Left ventricle myocardium inferior (tissue), 1 donor: ENCODE data around the gene FAM89B. TPM values are rescaled to one million over a fixed set of nuclear protein-coding genes. Genes with fewer than 3 reads are reported as not detected.

ENCODE experiments used
- DNase-seq: peaks from one replicate; pipeline ENCODE4 v3.0.0-alpha.2; 2020
- H3K27ac ChIP-seq: fragments of 200-600 bp; replicated peaks from 2 replicates; pipeline ENCODE4 v1.8.0; 2021
- H3K27me3 ChIP-seq: fragments of 200-600 bp; 2 replicates; pipeline ENCODE4 v1.8.0; 2021; ENCODE audit warnings: low read depth
- H3K36me3 ChIP-seq: fragments of 200-600 bp; 2 replicates; pipeline ENCODE4 v1.8.0; 2021
- H3K4me1 ChIP-seq: fragments of 200-600 bp; 2 replicates; pipeline ENCODE4 v1.8.0; 2021
- H3K4me3 ChIP-seq: fragments of 200-600 bp; 2 replicates; pipeline ENCODE4 v1.8.0; 2021; ENCODE audit warnings: mild to moderate bottlenecking, moderate library complexity
- H3K9me3 ChIP-seq: fragments of 200-600 bp; replicated peaks from 2 replicates; pipeline ENCODE4 v1.8.0; 2021
- intact Hi-C: fragments of 100-400 bp; cut with micrococcal nuclease; formaldehyde crosslinking; loops from one replicate; pipeline ENCODE4 v1.11.0; 2022
- total RNA-seq: library from RNA; stranded (reverse); fragmentation: NEBNext Ultra II Directional; extraction: Animal tissue kit (Norgen Biotek cat#: 25700); gene quantifications from one replicate; pipeline ENCODE4 v1.2.1, GENCODE V29; 2021
- TF ChIP-seq, protein P1 (sequence below): fragments of 200-600 bp; IDR thresholded peaks from 2 replicates; pipeline ENCODE4 v1.8.0; 2021; ENCODE audit warnings: antibody characterized with exemption, mild to moderate bottlenecking, borderline replicate concordance
- donor health status: DM: no; HTN: yes; CAD: no; lungs with severe emphysema.

FAM89B gene
- total RNA-seq, 1 donor from 2014 or later: 40.9 TPM

DNA sequence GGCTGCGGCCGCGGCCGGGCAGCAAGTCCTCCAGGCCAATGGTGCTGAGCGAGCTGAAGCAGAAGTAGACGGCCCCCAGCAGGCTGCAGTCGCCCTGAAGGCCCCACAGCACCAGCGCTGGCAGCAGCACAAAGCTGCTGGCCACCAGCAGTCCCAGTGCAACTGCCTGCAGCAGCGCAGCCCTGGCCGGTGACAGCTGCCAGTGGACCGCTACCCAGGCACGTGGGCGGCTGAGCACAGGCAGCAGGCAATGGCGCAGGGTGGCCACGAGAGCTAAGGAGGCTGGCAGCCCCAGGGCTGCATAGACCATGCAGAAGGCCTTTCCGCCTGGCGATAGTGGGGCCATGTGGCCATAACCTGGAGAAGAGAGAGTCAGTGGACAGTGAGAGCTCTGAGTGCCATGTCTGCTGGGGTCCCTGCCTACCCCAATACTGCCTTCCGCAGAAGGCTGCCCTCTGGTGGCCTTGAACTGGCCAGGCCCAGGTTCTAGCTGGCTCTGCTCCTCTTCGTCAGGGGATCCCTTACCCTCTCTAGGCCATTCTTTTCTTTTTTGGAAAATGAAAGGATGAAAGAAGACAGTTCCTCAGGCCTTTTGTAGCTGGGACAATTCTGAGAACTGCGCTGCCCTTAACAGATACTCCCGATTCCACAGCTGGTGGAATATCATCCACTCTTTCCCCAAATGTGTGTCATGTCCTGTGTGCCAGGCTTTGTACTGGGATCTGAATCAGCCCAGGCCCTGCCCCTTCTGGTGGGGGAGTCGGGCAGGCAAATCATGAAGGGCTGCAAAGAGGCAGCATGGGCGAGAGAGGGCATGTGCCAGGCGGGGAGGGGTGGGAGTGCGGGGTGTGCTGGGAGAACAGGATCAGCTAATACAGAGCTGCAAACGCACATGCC lies 21.4 kb downstream of the FAM89B start:
- no peak overlapping the region for H3K4me3 ChIP-seq
- no peaks in the 10 kb centered on the region for H3K9me3 ChIP-seq
- peaks cover 65% of the 10 kb centered on the region for H3K4me1 ChIP-seq
- H3K36me3 ChIP-seq: peaks cover 40% of the 10 kb centered on the region
- peak overlapping the region; percentile 1 for H3K27ac ChIP-seq
- H3K27me3 ChIP-seq: no peaks in the 10 kb centered on the region
- intact Hi-C loops: loop anchor here (10.0 kb wide), 1 partner anchor 59 kb away; no protein-coding TSS in a partner anchor
- TF ChIP-seq, protein P1, sequence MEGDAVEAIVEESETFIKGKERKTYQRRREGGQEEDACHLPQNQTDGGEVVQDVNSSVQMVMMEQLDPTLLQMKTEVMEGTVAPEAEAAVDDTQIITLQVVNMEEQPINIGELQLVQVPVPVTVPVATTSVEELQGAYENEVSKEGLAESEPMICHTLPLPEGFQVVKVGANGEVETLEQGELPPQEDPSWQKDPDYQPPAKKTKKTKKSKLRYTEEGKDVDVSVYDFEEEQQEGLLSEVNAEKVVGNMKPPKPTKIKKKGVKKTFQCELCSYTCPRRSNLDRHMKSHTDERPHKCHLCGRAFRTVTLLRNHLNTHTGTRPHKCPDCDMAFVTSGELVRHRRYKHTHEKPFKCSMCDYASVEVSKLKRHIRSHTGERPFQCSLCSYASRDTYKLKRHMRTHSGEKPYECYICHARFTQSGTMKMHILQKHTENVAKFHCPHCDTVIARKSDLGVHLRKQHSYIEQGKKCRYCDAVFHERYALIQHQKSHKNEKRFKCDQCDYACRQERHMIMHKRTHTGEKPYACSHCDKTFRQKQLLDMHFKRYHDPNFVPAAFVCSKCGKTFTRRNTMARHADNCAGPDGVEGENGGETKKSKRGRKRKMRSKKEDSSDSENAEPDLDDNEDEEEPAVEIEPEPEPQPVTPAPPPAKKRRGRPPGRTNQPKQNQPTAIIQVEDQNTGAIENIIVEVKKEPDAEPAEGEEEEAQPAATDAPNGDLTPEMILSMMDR: peak; percentile 78
- no peak for DNase-seq

- no peak for DNase-seq
- Histone ChIP-seq H3K27ac (no peak overlapping the region), H3K4me3 (no peak overlapping the region), H3K27me3 (no peaks in the 10 kb centered on the region), H3K4me1 (peaks cover 51% of the 10 kb centered on the region), H3K36me3 (peaks cover 50% of the 10 kb centered on the region), H3K9me3 (no peaks in the 10 kb centered on the region)
- TF ChIP-seq, protein P1: no peak
- intact Hi-C loops: loop anchor here (10.0 kb wide), 1 partner anchor 60 kb away; no protein-coding TSS in a partner anchor
Observed at GRCh38 chr11:65595131-65595530, 22.8 kb downstream of the FAM89B start.

DNA sequence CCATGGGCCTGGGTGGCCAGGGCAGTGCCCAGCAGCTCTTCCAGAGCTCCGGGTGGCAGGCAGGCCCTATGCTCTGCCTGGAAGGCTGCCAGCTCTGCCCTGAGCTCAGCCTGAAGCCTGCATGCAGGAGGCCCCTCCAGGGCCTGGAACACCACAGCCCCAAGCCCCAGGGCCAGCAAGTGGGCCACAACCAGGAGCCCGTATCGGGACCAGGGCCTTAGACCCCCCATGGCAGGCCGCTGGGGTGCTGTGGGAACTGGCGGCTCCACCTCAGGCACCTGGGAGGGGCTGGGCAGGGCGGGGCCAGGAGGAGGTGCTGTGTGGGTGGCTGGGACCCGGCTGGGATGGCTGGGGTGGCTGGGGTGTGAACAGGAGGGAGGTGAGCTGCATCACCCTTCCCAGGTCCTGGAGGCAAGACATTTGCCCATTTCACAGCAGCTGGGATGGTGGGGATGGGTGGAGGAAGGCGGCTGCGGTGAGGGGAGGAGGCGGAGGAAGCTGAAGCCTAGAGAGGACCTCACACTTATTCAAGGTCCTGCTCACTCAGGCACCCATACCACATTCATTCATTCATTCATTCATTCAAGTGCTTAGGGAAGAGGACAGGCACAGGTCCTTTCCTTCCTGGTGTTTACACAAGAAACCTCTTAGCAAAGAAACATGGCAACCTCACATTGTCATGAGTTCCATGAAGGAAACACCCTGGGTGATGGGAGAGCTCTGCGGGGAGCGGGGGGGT lies 23.4 kb downstream of the FAM89B start, which contains the start of gene KCNK7:
KCNK7 (minus strand) TSS at position 258 of the 739 bp plus-strand sequence; CDS start at position 230, 28 bp downstream.
- Histone ChIP-seq H3K27ac (no peak within 1 kb of the TSS), H3K27me3 (no peaks in the 10 kb centered on the region), H3K4me1 (peaks cover 46% of the 10 kb centered on the region), H3K36me3 (peaks cover 46% of the 10 kb centered on the region), H3K4me3 (no peak within 1 kb of the TSS), H3K9me3 (no peaks in the 10 kb centered on the region)
- no peak for DNase-seq
- intact Hi-C loops: loop anchor here (10.0 kb wide), 1 partner anchor 61 kb away; no protein-coding TSS in a partner anchor
- TF ChIP-seq, protein P1: no peak

DNA sequence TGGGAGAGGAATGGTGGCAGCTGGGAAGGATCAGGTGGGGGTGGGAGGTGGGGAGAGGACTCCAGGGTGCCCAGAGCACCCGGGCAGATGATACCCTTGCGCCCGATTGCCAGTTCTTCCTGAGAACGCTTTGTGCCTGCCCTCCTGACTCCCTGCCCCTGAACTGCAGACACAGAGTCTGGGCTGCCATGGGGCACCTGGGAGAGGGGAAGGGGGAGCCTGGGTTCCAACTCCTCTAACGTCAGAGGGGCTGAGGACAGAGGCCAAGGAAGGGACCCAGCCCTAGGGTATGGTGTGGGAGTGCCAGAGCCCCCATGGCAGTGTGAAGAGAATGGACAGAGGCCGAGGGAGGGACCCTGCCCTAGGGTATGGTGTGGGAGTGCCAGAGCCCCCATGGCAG lies 24.2 kb downstream of the FAM89B start:
- DNase-seq: no peak
- Histone ChIP-seq H3K27me3 (no peaks in the 10 kb centered on the region), H3K27ac (no peak overlapping the region), H3K4me3 (no peak overlapping the region), H3K9me3 (no peaks in the 10 kb centered on the region), H3K36me3 (peaks cover 46% of the 10 kb centered on the region), H3K4me1 (peaks cover 41% of the 10 kb centered on the region)
- intact Hi-C loops: loop anchor here (10.0 kb wide), 1 partner anchor 62 kb away; no protein-coding TSS in a partner anchor
- TF ChIP-seq, protein P1: no peak

GRCh38 chr11:65598258-65598699 lies 25.9 kb downstream of the FAM89B start:
- no peak for DNase-seq
- H3K27ac ChIP-seq: no peak overlapping the region
- TF ChIP-seq, protein P1: no peak
- no peaks in the 10 kb centered on the region for H3K9me3 ChIP-seq
- no peaks in the 10 kb centered on the region for H3K27me3 ChIP-seq
- peaks cover 30% of the 10 kb centered on the region for H3K4me1 ChIP-seq
- intact Hi-C loops: loop anchor here (10.0 kb wide), 1 partner anchor 63 kb away; no protein-coding TSS in a partner anchor
- peaks cover 48% of the 10 kb centered on the region for H3K36me3 ChIP-seq
- no peak overlapping the region for H3K4me3 ChIP-seq
